HG02798 (cell line): ENCODE results near the gene UGT2B15.
"Not testable (repeated sequence)": the region's sequence is repeated elsewhere in the genome, so short reads cannot be mapped to it uniquely, and the experiment has no call there.

Experiments used
- ATAC-seq: cut with Tn5 transposase; IDR thresholded peaks from one replicate; pipeline ENCODE4 v1.9.1; 2021; ENCODE audit warnings: mild to moderate bottlenecking; ENCODE audit not compliant: unreplicated experiment, poor library complexity

UGT2B15 gene

DNA sequence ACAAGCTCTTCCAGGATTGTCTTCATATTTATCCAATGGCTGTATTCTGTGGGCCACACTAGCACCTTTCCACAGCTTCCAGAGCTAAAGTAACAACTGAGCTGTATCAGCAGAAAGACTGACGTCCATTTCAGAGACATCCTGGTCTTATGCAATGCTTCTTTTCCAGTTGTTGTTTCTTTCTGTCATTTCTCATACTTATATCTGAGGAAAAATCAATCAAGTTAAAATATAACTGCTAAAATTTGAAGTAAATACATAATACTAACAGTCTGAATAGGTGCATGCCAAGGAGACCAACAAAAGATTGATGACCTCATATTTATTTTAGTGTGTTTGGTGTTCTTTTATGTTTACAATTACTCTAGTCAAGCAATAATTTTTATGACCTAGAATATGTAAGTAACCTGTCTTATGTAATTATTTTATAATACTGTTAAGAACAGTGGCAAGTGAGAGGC is at the start of gene UGT2B15:
Gene UGT2B15 (minus strand): TSS at position 174 of the 461 bp plus-strand sequence. CDS start 34 bp downstream, at position 140.
- ATAC-seq: not testable (repeated sequence)

GRCh38 chr4:68719075-68719473 is 48.6 kb upstream of the UGT2B15 start:
- ATAC-seq: no peak

DNA sequence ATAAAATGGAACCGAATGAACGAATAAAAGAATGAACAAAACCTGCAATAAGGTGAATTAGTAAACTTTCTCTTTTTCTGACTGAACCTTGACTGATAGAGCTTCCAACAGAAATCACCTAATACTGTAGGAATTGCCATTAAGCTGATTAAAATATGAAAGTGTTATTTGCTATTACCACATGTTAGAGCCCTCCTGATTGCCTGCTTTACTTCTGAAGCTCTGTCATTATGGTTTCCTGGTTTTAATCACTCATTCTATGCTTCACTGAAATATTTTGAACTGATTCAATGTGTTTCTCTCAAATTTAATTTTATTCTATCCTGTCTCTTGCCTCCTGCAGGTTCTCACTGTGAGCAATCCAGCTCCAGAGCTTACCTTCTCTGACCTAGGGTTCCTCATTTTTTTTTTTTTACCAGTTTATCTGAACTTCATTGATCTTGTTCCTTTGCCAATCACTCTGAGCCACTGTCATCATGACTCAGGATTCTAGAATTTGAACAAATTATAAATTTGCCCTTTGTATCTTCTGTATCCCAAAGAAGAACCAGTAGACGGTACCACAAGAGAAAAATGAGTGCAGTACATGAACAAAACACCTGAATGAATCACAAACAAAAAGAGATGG is 48.1 kb upstream of the UGT2B15 start:
- ATAC-seq: no peak

DNA sequence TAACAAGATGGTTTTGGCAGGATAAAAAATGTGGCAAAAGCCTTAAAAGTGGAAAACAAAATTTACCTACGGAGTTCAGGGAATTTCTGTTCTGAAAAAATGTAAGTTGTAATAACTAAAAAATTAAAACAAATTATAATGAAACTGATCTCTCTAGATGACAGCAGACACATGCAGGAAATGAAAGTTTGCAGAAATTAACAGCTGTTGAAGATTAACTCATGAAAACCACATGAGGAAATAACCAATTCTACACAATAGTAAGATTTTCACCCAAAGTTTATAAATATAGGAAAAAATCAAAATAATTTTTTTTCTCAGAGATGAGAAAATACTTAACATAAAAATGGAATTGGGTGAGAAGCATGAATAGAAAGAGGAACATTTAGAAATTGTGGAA is 47.5 kb upstream of the UGT2B15 start:
- peak; percentile 68 for ATAC-seq

GRCh38 chr4:68714400-68714799 is 43.9 kb upstream of the UGT2B15 start:
- ATAC-seq: no peak

- ATAC-seq: no peak
Observed at GRCh38 chr4:68712207-68712606, 41.8 kb upstream of the UGT2B15 start.

GRCh38 chr4:68708566-68708965 is 38.1 kb upstream of the UGT2B15 start:
- ATAC-seq: no peak

- ATAC-seq: not testable (repeated sequence)
Observed at GRCh38 chr4:68703168-68703567, 32.7 kb upstream of the UGT2B15 start.

DNA sequence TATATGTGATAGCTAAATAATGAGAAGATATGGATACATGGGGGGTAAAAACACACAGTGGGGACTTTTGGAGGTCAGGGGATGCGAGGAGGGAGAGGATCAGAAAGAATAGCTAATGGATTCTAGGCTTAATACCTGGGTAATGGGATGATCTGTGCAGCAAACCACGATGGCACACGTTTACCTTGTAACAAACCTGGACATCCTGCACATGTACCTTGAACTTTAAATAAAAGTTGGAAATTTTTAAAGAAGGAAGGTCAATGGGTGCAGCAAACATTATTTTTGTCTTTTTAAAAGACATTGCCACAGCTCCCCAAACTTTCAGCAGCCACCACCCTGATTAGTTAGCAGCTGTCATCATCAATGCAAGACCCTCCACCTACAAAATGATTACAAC is 29.7 kb upstream of the UGT2B15 start:
- ATAC-seq: no peak

- no peak for ATAC-seq
Observed at GRCh38 chr4:68693325-68694075, 23.0 kb upstream of the UGT2B15 start.

GRCh38 chr4:68691186-68691585 is 20.7 kb upstream of the UGT2B15 start:
- no peak for ATAC-seq

GRCh38 chr4:68683034-68683433 is 12.6 kb upstream of the UGT2B15 start:
- no peak for ATAC-seq

- not testable (repeated sequence) for ATAC-seq
Observed at GRCh38 chr4:68681298-68681697, 10.8 kb upstream of the UGT2B15 start.

- ATAC-seq: no peak
Observed at GRCh38 chr4:68673143-68673542, 2.7 kb upstream of the UGT2B15 start.

DNA sequence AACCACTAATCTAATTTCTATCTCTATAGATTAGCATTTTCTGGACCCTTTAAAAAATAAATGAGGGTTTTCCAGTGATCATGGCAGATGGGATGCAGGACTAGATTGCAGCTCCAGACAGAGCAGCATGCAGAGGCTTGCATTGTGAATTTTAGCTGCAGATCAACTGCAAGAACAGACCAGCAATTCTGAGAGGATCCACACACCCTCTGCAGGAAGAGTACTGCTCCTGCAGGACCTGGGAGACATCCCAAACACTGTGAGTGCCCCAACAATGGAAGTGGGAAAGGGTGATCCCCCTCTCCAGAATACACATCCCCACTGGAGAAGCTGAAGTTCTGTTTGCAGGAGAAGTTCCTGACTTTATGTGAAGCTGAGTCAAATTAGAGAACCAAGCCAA is 765 bp upstream of the UGT2B15 start:
- not testable (repeated sequence) for ATAC-seq

DNA sequence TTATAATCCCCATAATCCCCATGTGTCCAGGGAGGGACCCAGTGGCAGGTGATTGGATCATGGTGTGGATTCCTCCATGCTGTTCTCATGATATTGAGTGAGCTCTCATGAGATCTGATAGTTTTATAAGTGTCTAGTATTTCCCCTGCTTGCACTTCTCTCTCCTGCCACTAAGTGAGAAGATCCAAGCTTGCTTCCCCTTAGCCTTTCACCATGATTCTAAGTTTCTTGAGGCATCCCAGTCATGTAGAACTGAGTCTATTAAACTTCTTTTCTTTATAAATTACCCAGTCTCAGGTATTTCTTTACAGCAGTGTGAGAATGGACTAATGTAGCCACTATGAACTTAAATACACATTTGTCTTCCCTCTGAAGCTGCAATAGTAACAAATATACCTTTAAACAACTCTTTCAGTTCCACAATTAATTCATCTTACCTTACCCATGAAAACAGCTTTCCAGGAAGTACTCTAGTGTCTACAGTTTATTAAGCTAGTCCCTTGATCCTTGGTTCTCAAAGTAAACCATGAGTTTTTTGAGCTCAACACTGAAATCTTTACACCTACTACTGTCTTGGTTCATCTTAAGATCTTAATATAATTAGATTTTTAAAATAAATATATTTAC is 1.8 kb downstream of the UGT2B15 start:
- not testable (repeated sequence) for ATAC-seq

GRCh38 chr4:68667551-68667950 is 2.9 kb downstream of the UGT2B15 start:
- not testable (repeated sequence) for ATAC-seq

- ATAC-seq: not testable (repeated sequence)
Observed at GRCh38 chr4:68664721-68665120, 5.7 kb downstream of the UGT2B15 start.

DNA sequence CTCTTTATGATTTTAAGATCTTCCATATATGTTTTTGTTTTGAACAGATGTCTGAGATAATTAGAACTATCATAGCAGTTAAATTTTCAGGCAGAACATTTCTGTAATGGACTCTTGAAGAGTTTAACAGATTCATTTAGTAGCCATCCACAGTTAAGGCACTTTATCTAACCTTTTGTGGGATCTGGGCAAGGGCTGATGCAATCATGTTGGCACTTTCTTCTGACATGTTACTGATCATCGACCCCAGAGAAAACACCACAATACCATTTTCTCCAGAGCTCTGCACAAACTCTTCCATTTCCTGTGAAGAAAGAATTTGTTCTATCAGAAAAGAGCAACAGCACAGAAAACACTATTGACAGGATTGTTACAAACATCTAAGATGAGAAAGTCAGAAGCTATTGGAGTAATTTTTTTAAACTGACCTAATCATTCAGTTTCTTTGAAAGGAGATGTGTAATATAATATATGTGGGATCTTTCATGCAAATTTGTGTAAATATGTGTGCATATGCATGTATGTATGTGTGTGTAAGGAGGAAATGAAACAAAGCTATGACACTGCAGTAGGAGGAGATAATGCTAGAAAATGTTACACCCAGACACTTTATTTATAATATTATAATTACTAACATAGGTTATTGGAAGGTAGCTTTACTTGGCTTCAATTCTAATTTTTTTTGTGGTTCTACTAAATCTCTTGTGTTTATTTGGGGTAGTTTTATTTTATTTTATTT is 7.4 kb downstream of the UGT2B15 start:
- not testable (repeated sequence) for ATAC-seq

DNA sequence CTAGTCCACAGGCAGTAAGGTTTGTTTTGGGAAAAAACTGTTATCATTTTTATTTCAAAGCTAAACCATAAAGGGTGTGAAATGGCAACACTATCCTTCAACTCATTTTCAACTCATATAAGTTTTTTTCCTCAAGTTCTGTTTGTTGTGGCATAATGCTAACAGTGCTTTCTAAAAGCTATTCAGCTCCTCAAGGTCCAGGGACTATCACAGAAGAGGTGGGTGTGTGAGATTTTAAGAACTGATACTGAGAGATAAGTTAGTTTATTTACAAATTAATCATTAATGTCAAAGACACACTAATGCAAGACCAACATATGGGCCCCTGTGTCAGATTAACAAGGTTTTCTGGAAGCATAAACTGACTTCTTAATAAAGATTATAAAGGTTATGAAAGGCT is 11.8 kb downstream of the UGT2B15 start:
- ATAC-seq: no peak
